ENCODE results near the gene CEBPB.
"Not testable (repeated sequence)": the region's sequence is repeated elsewhere in the genome, so short reads cannot be mapped to it uniquely, and the experiment has no call there.

Gene CEBPB

GRCh38 chr20:50170549-50171220, 19.9 kb upstream of the CEBPB start:
- no peak for DNase-seq

GRCh38 chr20:50172347-50173013, 18.1 kb upstream of the CEBPB start:
- no peak for DNase-seq

- DNase-seq: no peak
Measured at GRCh38 chr20:50174456-50174855, 16.2 kb upstream of the CEBPB start.

- DNase-seq: no peak
Measured at GRCh38 chr20:50175938-50176933, 14.4 kb upstream of the CEBPB start.

GRCh38 chr20:50178672-50179071, 12.0 kb upstream of the CEBPB start:
- DNase-seq: not testable (repeated sequence)

- no peak for DNase-seq
Measured at GRCh38 chr20:50181344-50181743, 9.3 kb upstream of the CEBPB start.

GRCh38 chr20:50182346-50182745, 8.3 kb upstream of the CEBPB start:
- no peak for DNase-seq

- no peak for DNase-seq
Measured at GRCh38 chr20:50185426-50185825, 5.2 kb upstream of the CEBPB start.

- peak; percentile 42 to 71 for DNase-seq
Measured at GRCh38 chr20:50186151-50186885, 4.3 kb upstream of the CEBPB start.

GRCh38 chr20:50186987-50187402, 3.6 kb upstream of the CEBPB start:
- DNase-seq: no peak

- DNase-seq: no peak
Measured at GRCh38 chr20:50187403-50188051, 3.1 kb upstream of the CEBPB start.

GRCh38 chr20:50188287-50188688, 2.3 kb upstream of the CEBPB start:
- DNase-seq: no peak

GRCh38 chr20:50188879-50189680, 1.6 kb upstream of the CEBPB start:
- DNase-seq: no peak

- DNase-seq: no peak
Measured at GRCh38 chr20:50189681-50190250, 864 bp upstream of the CEBPB start.

GRCh38 chr20:50191065-50191543, 474 bp downstream of the CEBPB start:
- peak; percentile 10 to 77 for DNase-seq

GRCh38 chr20:50191544-50192363, 1.1 kb downstream of the CEBPB start:
- peak; percentile 24 to 73 for DNase-seq

- DNase-seq: peak in 1 of 2 donors; percentile 56
Measured at GRCh38 chr20:50192364-50193198, 2.0 kb downstream of the CEBPB start.

- DNase-seq: no peak
Measured at GRCh38 chr20:50193199-50193835, 2.7 kb downstream of the CEBPB start.

Measured in bone marrow (tissue), 2 donors.